ENCODE results near the gene GHRL. TPM values are rescaled to one million over a fixed set of nuclear protein-coding genes. Genes with fewer than 3 reads are reported as not detected.

Gene GHRL
- total and polyA plus RNA-seq, 2 of the 4 experiments (the other 2 are of a cell fraction), result 0.27 TPM; not detected in 1

DNA sequence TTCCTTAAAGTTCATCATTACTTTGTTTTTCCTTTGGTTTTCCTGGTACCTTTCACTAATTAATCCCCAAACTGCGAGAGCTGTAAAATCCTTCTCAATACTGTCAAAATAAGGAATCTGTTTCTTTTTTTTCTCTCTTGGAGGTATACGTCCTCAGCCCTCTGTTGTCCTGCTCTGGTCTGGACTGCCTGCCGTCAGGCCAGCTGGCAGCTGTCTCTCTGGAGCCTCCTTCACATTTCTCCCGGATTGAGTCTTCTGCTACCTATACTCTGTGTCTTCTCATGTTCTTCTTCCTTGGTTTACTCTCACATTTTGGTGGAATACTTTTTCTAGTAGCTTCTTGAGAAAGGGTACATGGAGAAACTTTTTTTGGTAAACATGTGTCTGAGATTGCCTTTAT lies 30.7 kb downstream of the GHRL start:
- Histone ChIP-seq H3K79me1 (ENCODE audit: low read depth in 1 of 2, low read length in 2 of 2) (peaks cover 22 to 58% of the 10 kb centered on the region in 2 experiments), H3K4me2 (ENCODE audit: low read depth, low read length) (no peak overlapping the region), H4K91ac (ENCODE audit: insufficient read depth, low read depth, low read length) (no peak overlapping the region), H3K4me1 (ENCODE audit: control insufficient read depth, insufficient read depth, low read length) (peaks cover 5% of the 10 kb centered on the region; the same call in 1 of the 2 replicates), H4K5ac (ENCODE audit: low read depth, low read length) (no peak overlapping the region), H3K9me1 (ENCODE audit: insufficient read depth, low read length) (peaks cover 6% of the 10 kb centered on the region), H3K27ac (ENCODE audit: insufficient read depth, low read length) (no peak overlapping the region), H3K9ac (ENCODE audit: low read depth, low read length) (no peak overlapping the region), H2BK15ac (ENCODE audit: low read depth, low read length) (no peak overlapping the region), H3K27me3 (ENCODE audit: control insufficient read depth, insufficient read depth, low read length) (no peaks in the 10 kb centered on the region), H3K14ac (replicated peaks; ENCODE audit: low read depth, low read length) (no peak overlapping the region), H3K4ac (ENCODE audit: low read depth, low read length) (no peak overlapping the region), H2AK5ac (ENCODE audit: low read depth, low read length) (no peak overlapping the region), H3K9me3 (ENCODE audit: control insufficient read depth, insufficient read depth, low read length) (no peaks in the 10 kb centered on the region), H3K18ac (ENCODE audit: low read depth, low read length) (no peak overlapping the region), H2BK20ac (ENCODE audit: low read depth, low read length) (no peak overlapping the region), H3K36me3 (ENCODE audit: control insufficient read depth, insufficient read depth, low read length) (peaks cover 24% of the 10 kb centered on the region), H2AK9ac (replicated peaks; ENCODE audit: low read depth, low read length, poor library complexity) (no peak overlapping the region), H4K8ac (ENCODE audit: low read depth in 2 of 2, low read length in 2 of 2) (no peak overlapping the region), H3K4me3 (ENCODE audit: insufficient read depth, low read depth, low read length) (no peak overlapping the region), H3K56ac (ENCODE audit: extremely low read depth, insufficient read depth, low read length) (no peak overlapping the region), H2BK5ac (ENCODE audit: low read depth, low read length, poor library complexity, severe bottlenecking) (no peak overlapping the region), H2AFZ (replicated peaks; ENCODE audit: low read length, poor library complexity) (no peak overlapping the region), H2BK120ac (ENCODE audit: low read depth, low read length) (no peak overlapping the region), H3K23ac (ENCODE audit: low read depth, low read length) (no peak overlapping the region), H4K20me1 (ENCODE audit: insufficient read depth, low read length) (peaks cover 9% of the 10 kb centered on the region)
- DNase-seq (no peak), ATAC-seq (ENCODE audit: low read depth) (no peak)
- ChIA-PET CTCF (no interaction called here), POLR2A (ENCODE audit: unreplicated experiment) (no interaction called here)
- WGBS, 2 experiments (ENCODE audit: extremely low coverage in 2 of 2, insufficient read length in 1 of 2), result 90% methylated on average over 2 of the region's 4 CpGs; no CpG with 5 or more reads in 1 of the 2 experiments
- no peak for TF ChIP-seq RFX5 (IDR thresholded peaks at IDR 0.05; ENCODE audit: low read depth, low read length)
- no peak for TF ChIP-seq NFE2L2 (IDR thresholded peaks at IDR 0.05; ENCODE audit: low read depth, low read length)
- no peak for TF ChIP-seq BHLHE40 (IDR thresholded peaks at IDR 0.05; ENCODE audit: low read depth, low read length)
- TF ChIP-seq RCOR1 (IDR thresholded peaks at IDR 0.05; ENCODE audit: insufficient replicate concordance, low read length), result no peak
- TF ChIP-seq MAZ (IDR thresholded peaks at IDR 0.05; ENCODE audit: borderline replicate concordance, low read depth, low read length), result no peak
- no peak for TF ChIP-seq CEBPB (IDR thresholded peaks at IDR 0.05; ENCODE audit: low read depth, low read length)
- TF ChIP-seq POLR2A (IDR thresholded peaks at IDR 0.05; ENCODE audit: low read depth, low read length), result no peak
- no peak for TF ChIP-seq MAFK (IDR thresholded peaks at IDR 0.05; ENCODE audit: low read depth, low read length)
- no peak for TF ChIP-seq RAD21 (IDR thresholded peaks at IDR 0.05; ENCODE audit: low read length)
- TF ChIP-seq CHD1 (IDR thresholded peaks at IDR 0.05; ENCODE audit: low read depth, low read length), result no peak
- TF ChIP-seq, protein P1, sequence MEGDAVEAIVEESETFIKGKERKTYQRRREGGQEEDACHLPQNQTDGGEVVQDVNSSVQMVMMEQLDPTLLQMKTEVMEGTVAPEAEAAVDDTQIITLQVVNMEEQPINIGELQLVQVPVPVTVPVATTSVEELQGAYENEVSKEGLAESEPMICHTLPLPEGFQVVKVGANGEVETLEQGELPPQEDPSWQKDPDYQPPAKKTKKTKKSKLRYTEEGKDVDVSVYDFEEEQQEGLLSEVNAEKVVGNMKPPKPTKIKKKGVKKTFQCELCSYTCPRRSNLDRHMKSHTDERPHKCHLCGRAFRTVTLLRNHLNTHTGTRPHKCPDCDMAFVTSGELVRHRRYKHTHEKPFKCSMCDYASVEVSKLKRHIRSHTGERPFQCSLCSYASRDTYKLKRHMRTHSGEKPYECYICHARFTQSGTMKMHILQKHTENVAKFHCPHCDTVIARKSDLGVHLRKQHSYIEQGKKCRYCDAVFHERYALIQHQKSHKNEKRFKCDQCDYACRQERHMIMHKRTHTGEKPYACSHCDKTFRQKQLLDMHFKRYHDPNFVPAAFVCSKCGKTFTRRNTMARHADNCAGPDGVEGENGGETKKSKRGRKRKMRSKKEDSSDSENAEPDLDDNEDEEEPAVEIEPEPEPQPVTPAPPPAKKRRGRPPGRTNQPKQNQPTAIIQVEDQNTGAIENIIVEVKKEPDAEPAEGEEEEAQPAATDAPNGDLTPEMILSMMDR (conservative IDR thresholded peaks at IDR 0.05; ENCODE audit: low read depth, low read length), result no peak
- TF ChIP-seq SMC3 (IDR thresholded peaks at IDR 0.05; ENCODE audit: low read depth, low read length), result no peak
- no peak for TF ChIP-seq MXI1 (IDR thresholded peaks at IDR 0.05; ENCODE audit: borderline replicate concordance, low read depth, low read length)
- TF ChIP-seq, protein P2, sequence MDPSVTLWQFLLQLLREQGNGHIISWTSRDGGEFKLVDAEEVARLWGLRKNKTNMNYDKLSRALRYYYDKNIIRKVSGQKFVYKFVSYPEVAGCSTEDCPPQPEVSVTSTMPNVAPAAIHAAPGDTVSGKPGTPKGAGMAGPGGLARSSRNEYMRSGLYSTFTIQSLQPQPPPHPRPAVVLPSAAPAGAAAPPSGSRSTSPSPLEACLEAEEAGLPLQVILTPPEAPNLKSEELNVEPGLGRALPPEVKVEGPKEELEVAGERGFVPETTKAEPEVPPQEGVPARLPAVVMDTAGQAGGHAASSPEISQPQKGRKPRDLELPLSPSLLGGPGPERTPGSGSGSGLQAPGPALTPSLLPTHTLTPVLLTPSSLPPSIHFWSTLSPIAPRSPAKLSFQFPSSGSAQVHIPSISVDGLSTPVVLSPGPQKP (IDR thresholded peaks at IDR 0.05; ENCODE audit: borderline replicate concordance, low read depth, low read length), result no peak
- TF ChIP-seq, protein P3, sequence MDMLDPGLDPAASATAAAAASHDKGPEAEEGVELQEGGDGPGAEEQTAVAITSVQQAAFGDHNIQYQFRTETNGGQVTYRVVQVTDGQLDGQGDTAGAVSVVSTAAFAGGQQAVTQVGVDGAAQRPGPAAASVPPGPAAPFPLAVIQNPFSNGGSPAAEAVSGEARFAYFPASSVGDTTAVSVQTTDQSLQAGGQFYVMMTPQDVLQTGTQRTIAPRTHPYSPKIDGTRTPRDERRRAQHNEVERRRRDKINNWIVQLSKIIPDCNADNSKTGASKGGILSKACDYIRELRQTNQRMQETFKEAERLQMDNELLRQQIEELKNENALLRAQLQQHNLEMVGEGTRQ (IDR thresholded peaks at IDR 0.05; ENCODE audit: low read depth, low read length), result no peak
- no peak for TF ChIP-seq FOS (IDR thresholded peaks at IDR 0.05; ENCODE audit: low read depth, low read length)
- in situ Hi-C loops (cut with MboI; ENCODE audit: low sequenced_read_pairs) (no loop called here), dilution Hi-C loops (cut with HindIII; ENCODE audit: low sequenced_read_pairs, unreplicated experiment) (no loop called here), intact Hi-C loops (cut with micrococcal nuclease) (no loop called here)
- no TSS peak for BruUV-seq (replicated peaks)

Data from IMR-90 (cell line).